Measurements from ENCODE around the gene RHBDF2.
A peak's percentile ranks its signal among the peaks of the same experiment; 100 is the strongest.

The RHBDF2 gene

GRCh38 chr17:76501018-76501826 lies at the start of gene RHBDF2:
Gene RHBDF2 (minus strand): TSS chr17:76501423. CDS start chr17:76481524, 19,899 bp downstream.
- ATAC-seq (peak; percentile 93), DNase-seq (peak; percentile 97)

DNA sequence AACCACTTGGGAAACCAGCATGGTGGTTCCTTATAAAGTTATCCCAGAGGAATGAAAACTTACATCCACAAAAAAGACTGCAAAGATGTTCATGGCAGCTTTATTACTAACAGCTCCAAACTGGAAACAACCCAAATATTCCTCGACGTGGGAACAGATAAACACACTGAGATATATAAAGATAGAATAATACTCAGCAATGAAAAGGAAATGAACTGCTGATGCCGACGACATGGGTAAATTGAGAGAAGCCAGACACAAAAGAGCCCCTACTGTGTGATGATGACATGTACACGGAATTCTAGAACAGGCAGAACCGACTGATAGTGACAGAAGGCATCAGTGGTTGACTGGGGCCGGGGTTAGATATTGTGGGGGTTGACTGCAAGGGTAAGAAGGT lies 48.3 kb upstream of the RHBDF2 start:
- no peak for ATAC-seq
- no peak for DNase-seq

GRCh38 chr17:76549215-76549518 lies 47.9 kb upstream of the RHBDF2 start:
- DNase-seq (no peak), ATAC-seq (no peak)

GRCh38 chr17:76548378-76549214 lies 47.4 kb upstream of the RHBDF2 start:
- no peak for DNase-seq
- ATAC-seq, result no peak

DNA sequence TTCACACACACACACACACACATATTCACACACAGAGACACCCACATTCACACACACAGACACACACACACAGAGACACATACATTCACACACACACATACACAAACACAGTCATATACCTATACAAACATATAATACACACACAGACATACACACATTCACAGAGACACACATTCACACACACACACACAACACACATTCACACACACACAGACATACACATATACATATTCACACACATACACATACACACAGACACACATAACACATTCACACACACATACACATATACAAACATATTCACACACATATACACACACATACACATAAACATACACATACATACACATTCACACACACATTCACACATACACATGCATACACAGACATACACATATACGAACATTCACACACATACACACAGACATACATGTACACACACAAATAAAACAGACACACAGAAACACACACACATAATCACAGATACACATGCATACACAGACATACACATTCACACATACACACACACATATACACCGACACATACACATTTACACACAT lies 46.5 kb upstream of the RHBDF2 start:
- no peak for DNase-seq
- ATAC-seq, result no peak

DNA sequence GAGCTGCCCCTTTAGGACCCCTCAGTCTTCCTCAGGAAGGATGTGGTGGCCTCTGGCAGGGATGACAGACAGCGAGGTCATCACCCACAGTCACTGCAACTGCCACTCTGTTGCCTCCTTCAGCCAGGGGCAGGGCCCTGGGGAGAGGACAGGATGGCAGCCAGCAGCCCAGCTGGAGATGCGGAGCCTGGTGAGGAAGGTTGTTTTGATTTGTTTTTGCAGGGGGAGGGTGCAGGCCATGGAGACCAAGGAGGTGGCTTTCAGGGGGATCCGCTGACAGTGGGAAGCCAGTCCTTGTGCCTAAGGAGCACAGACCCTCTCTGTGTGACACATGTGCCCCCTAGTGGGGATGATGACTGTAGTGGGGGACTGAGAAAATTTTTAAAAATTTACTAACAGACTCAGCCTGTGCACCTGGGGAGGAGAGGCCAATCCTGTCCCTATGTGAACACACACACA lies 46.0 kb upstream of the RHBDF2 start:
- ATAC-seq, result peak; percentile 73
- DNase-seq, result peak; percentile 70

GRCh38 chr17:76546556-76547182 lies 45.4 kb upstream of the RHBDF2 start:
- ATAC-seq (no peak), DNase-seq (no peak)

GRCh38 chr17:76545918-76546555 lies 44.8 kb upstream of the RHBDF2 start:
- no peak for DNase-seq

GRCh38 chr17:76544546-76545365 lies 43.5 kb upstream of the RHBDF2 start:
- DNase-seq (no peak), ATAC-seq (no peak)

More at GRCh38 chr17:76545918-76546555, 44.8 kb upstream of the RHBDF2 start:
- ATAC-seq, result no peak

GRCh38 chr17:76543826-76544545 lies 42.8 kb upstream of the RHBDF2 start:
- DNase-seq (no peak), ATAC-seq (no peak)

DNA sequence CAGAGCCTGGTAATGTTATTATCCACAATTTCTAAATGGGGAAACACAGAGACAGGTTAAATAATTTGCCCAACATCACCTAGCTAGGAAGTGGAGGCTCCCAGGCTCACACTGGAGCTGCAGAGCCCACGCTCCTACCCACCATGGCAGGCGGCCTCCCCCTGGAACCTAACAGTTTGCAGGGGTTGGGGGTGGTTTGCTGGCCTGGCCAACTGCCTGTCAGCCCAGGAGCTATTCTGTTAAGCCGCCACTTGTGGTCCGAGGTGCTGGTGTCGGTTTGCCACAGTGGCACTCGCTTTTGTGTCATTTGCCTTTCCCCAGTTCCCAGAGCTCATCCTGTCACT lies 42.2 kb upstream of the RHBDF2 start:
- ATAC-seq, result no peak
- no peak for DNase-seq

GRCh38 chr17:76542984-76543383 lies 41.8 kb upstream of the RHBDF2 start:
- ATAC-seq, result no peak
- DNase-seq, result no peak

GRCh38 chr17:76542566-76542971 lies 41.3 kb upstream of the RHBDF2 start:
- DNase-seq (no peak), ATAC-seq (no peak)

GRCh38 chr17:76541739-76542454 lies 40.7 kb upstream of the RHBDF2 start:
- DNase-seq (no peak), ATAC-seq (no peak)

DNA sequence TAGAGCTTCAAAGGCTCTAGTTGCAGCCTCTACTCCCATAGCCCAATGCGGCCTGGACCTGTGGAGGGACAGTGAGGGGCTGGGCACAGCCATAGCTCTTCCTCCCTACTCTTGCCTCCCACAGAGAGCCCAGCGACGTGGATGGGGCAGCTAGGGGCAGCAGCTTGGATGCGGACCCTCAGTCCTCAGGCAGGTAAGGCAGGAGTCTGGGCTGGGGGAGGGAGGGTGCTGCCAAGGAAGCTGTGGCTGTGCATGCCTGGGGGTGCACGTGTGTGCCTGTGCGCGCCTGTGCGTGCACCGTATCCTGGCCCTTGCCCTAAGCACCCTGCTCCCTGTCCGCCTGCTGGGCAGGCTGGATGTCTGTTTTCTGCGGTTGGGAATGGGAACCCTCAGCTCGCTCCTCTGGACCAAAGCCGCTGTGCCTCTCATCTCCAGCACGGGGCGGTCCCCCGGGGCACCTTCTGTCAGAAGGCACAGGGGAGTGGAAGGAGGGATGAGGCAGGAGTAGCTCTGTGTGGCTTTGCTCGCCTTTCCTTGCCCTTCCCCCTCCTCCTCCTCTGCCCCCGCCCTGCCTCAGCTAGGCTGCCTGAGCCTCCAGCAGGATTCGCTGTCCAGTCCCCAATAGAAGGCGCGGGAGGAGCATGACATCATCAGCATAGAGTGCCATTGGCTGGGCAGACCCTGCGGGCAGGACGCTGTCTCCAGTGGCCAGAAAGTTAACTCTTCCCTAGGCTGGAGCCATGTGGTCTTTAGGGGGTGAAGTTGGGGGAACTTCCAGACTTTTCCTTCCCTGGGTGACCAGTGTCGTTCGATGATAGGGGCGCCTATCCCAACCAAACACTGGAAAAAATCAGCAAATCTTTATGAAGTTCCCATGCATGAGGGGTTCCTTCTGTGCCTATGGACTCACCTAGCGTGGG lies 39.4 kb upstream of the RHBDF2 start:
- ATAC-seq (peak; percentile 48), DNase-seq (peak; percentile 39)

GRCh38 chr17:76539631-76540271 lies 38.5 kb upstream of the RHBDF2 start, which contains the start of gene PRCD:
Gene PRCD (plus strand): TSS chr17:76540044. CDS start chr17:76540142, 98 bp downstream.
- DNase-seq (no peak), ATAC-seq (no peak)

- ATAC-seq, result no peak
- DNase-seq, result no peak
These were observed 37.8 kb upstream of the RHBDF2 start for GRCh38 chr17:76538941-76539570.

Data from stimulated activated naive CD8-positive, alpha-beta T cell treated with anti-CD3 and anti-CD28 coated beads, Interleukin-15, Interleukin-2, amounts not matched to agents 100 U/mL and 50 U/mL, for 24 hours (primary cell).